H9 (cell line): Measurements from ENCODE around the gene PSMC1. TPM values are rescaled to one million over a fixed set of nuclear protein-coding genes. Genes with fewer than 3 reads are reported as not detected.

Experiments
- DNase-seq: peaks from one replicate; pipeline ENCODE4 v3.0.0-alpha.2; 2017
- H2AFZ ChIP-seq: one replicate; pipeline ENCODE4 v1.6.1; 2013; ENCODE audit warnings: mild to moderate bottlenecking, low read length, control low read depth, moderate library complexity
- H2AK5ac ChIP-seq: 2 replicates; pipeline ENCODE4 v1.6.1; 2013; ENCODE audit warnings: low read length, control low read depth, mixed read lengths; ENCODE audit not compliant: insufficient read length
- H2BK120ac ChIP-seq: one replicate; pipeline ENCODE4 v1.6.1; 2013; ENCODE audit warnings: low read depth, mild to moderate bottlenecking, low read length, control low read depth, inconsistent platforms; ENCODE audit not compliant: poor library complexity, severe bottlenecking
- H2BK12ac ChIP-seq: 2 replicates; pipeline ENCODE4 v1.6.1; 2013; ENCODE audit warnings: low read length, control low read depth, mixed read lengths, low read depth; ENCODE audit not compliant: insufficient read length
- H2BK15ac ChIP-seq: 2 replicates; pipeline ENCODE4 v1.6.1; 2013; ENCODE audit warnings: low read depth, low read length, control low read depth
- H2BK20ac ChIP-seq: one replicate; pipeline ENCODE4 v1.6.1; 2013; ENCODE audit warnings: low read depth, mild to moderate bottlenecking, low read length, control low read depth, inconsistent platforms; ENCODE audit not compliant: poor library complexity, severe bottlenecking
- H2BK5ac ChIP-seq: 2 replicates; pipeline ENCODE4 v1.6.1; 2013; ENCODE audit warnings: low read length, control low read depth, mixed read lengths; ENCODE audit not compliant: insufficient read length
- H3K14ac ChIP-seq: 2 replicates; pipeline ENCODE4 v1.6.1; 2013; ENCODE audit warnings: low read length, control low read depth; ENCODE audit not compliant: insufficient read depth
- H3K18ac ChIP-seq: 2 replicates; pipeline ENCODE4 v1.6.1; 2013; ENCODE audit warnings: low read depth, mild to moderate bottlenecking, mixed read lengths, low read length, control low read depth; ENCODE audit not compliant: insufficient read length
- H3K23ac ChIP-seq: 2 replicates; pipeline ENCODE4 v1.6.1; 2013; ENCODE audit warnings: low read length, control low read depth, mixed read lengths, low read depth; ENCODE audit not compliant: insufficient read length
- H3K23me2 ChIP-seq: 2 replicates; pipeline ENCODE4 v1.6.1; 2013; ENCODE audit warnings: low read depth, mild to moderate bottlenecking, mixed read lengths, low read length, control low read depth; ENCODE audit not compliant: insufficient read length, poor library complexity, severe bottlenecking
- H3K27ac ChIP-seq: 2 replicates; pipeline ENCODE4 v1.5.1; 2013; ENCODE audit warnings: low read length, control low read depth, mixed read lengths, low read depth; ENCODE audit not compliant: insufficient read length
- H3K27me3 ChIP-seq: 2 replicates; pipeline ENCODE4 v1.6.1; 2013; ENCODE audit warnings: low read length, control low read depth, inconsistent platforms; ENCODE audit not compliant: insufficient read depth
- H3K4ac ChIP-seq: 2 replicates; pipeline ENCODE4 v1.6.1; 2013; ENCODE audit warnings: low read depth, mild to moderate bottlenecking, control low read depth, inconsistent platforms, low read length, moderate library complexity
- H3K4me1 ChIP-seq: 2 replicates; pipeline ENCODE4 v1.6.1; 2013; ENCODE audit warnings: low read length, control low read depth, inconsistent platforms; ENCODE audit not compliant: insufficient read depth
- H3K4me2 ChIP-seq: 2 replicates; pipeline ENCODE4 v1.6.1; 2013; ENCODE audit warnings: low read length, control low read depth, mixed read lengths; ENCODE audit not compliant: insufficient read length, insufficient read depth
- H3K56ac ChIP-seq: 2 replicates; pipeline ENCODE4 v1.6.1; 2013; ENCODE audit warnings: low read depth, mild to moderate bottlenecking, mixed read lengths, low read length, control low read depth; ENCODE audit not compliant: insufficient read length
- H3K79me1 ChIP-seq: 2 replicates; pipeline ENCODE4 v1.6.1; 2013; ENCODE audit warnings: low read depth, mild to moderate bottlenecking, moderate library complexity, low read length, control low read depth, inconsistent platforms; ENCODE audit not compliant: insufficient read depth, poor library complexity, severe bottlenecking
- H3K79me2 ChIP-seq: 2 replicates; pipeline ENCODE4 v1.6.1; 2013; ENCODE audit warnings: low read length, control low read depth, inconsistent platforms; ENCODE audit not compliant: insufficient read depth
- H3K9ac ChIP-seq: 2 replicates; pipeline ENCODE4 v1.6.1; 2013; ENCODE audit warnings: low read length, control low read depth, mixed read lengths; ENCODE audit not compliant: insufficient read length; ENCODE audit errors: extremely low read depth
- H3K9me3 ChIP-seq: one replicate; pipeline ENCODE4 v1.6.1; 2013; ENCODE audit warnings: low read depth, low read length, inconsistent platforms; ENCODE audit not compliant: control insufficient read depth
- H3T11ph ChIP-seq: one replicate; pipeline ENCODE4 v1.6.1; 2013; ENCODE audit warnings: mild to moderate bottlenecking, low read length, control low read depth, inconsistent platforms
- H4K20me1 ChIP-seq: one replicate; pipeline ENCODE4 v1.6.1; 2013; ENCODE audit not compliant: control insufficient read depth, insufficient read length, insufficient read depth
- H4K5ac ChIP-seq: 2 replicates; pipeline ENCODE4 v1.6.1; 2013; ENCODE audit warnings: low read depth, mild to moderate bottlenecking, mixed read lengths, low read length, control low read depth; ENCODE audit not compliant: insufficient read length
- H4K8ac ChIP-seq: replicated peaks from 2 replicates; pipeline ENCODE4 v1.6.1; 2013; ENCODE audit warnings: low read length, control low read depth, mixed read lengths, low read depth; ENCODE audit not compliant: insufficient read length
- H4K91ac ChIP-seq: 2 replicates; pipeline ENCODE4 v1.6.1; 2013; ENCODE audit warnings: low read depth, mild to moderate bottlenecking, moderate library complexity, mixed read lengths, low read length, control low read depth; ENCODE audit not compliant: insufficient read length
- H3K27ac Mint-ChIP-seq, 3 experiments: 2 replicates in 2 of 3; 3 replicates in 1 of 3; pipeline ENCODE4 v1.8.0; 2020 to 2021; ENCODE audit warnings: mixed read lengths in 3 of 3, mild to moderate bottlenecking in 1 of 3, moderate library complexity in 1 of 3
- H3K27me3 Mint-ChIP-seq: 2 replicates; pipeline ENCODE4 v1.8.0; 2021; ENCODE audit warnings: low read depth, mild to moderate bottlenecking, moderate library complexity, mixed read lengths
- H3K36me3 Mint-ChIP-seq, 3 experiments: 2 replicates in 2 of 3; 3 replicates in 1 of 3; pipeline ENCODE4 v1.8.0; 2020 to 2021; ENCODE audit warnings: low read depth in 3 of 3, mixed read lengths in 3 of 3; ENCODE audit not compliant: insufficient read depth in 1 of 3
- H3K4me1 Mint-ChIP-seq, 2 experiments: 2 replicates each; pipeline ENCODE4 v1.8.0; 2020; ENCODE audit warnings: mixed read lengths in 2 of 2
- H3K4me3 Mint-ChIP-seq, 2 experiments: 2 replicates in 1 of 2; 3 replicates in 1 of 2; pipeline ENCODE4 v1.8.0; 2020 to 2021; ENCODE audit warnings: mild to moderate bottlenecking in 2 of 2, mixed read lengths in 2 of 2, moderate library complexity in 1 of 2
- H3K9me3 Mint-ChIP-seq, 2 experiments: 2 replicates in 1 of 2; 3 replicates in 1 of 2; pipeline ENCODE4 v1.8.0; 2020; ENCODE audit warnings: mild to moderate bottlenecking in 2 of 2, mixed read lengths in 2 of 2, moderate library complexity in 1 of 2
- CTCF ChIP-seq: fragments of 200-600 bp; sonication (generic); conservative IDR thresholded peaks from 3 replicates; pipeline ENCODE4 v1.8.0; 2021; ENCODE audit warnings: antibody characterized with exemption, mild to moderate bottlenecking
- WGBS: extraction: QIAGEN DNeasy Blood & Tissue Kit; methylation state at CpG from one replicate; pipeline ENCODE4 v1.1.7; 2013; ENCODE audit warnings: missing lambda C conversion rate, low lambda C conversion rate, mixed read lengths; ENCODE audit not compliant: insufficient read length; ENCODE audit errors: extremely low coverage; 5-methylcytosine and 5-hydroxymethylcytosine counted together
- total RNA-seq: library from RNA; stranded (reverse); gene quantifications from 2 replicates; pipeline ENCODE4 v1.2.1, GENCODE V29; 2021

The PSMC1 gene
- total RNA-seq, 1 experiment from 2014 or later, result 113 TPM

DNA sequence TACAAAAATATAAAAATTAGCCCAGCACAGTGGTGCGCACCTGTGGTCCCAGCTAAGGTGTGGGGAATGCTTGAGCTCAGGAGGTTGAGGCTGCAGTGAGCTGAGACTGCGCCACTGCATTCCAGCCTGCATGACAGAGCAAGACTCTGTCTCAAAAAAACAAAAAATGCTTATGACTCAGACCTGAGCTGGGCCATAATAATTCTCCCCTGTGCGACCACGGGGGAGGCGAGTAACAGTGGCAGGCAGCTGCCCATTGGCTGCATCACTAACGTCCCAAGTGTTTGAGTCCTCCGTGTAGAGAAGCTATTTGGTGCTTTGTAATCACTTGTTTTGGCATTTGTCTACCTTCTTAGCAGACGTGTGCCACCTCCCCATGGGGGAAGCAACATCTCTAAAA is 24.9 kb downstream of the PSMC1 start:
- no peak overlapping the region for H2AFZ ChIP-seq

More for the DNA sequence above, 24.9 kb downstream of the PSMC1 start:
- no CpG with 5 or more reads among the region's 8 CpGs for WGBS
- Histone ChIP-seq H2AK5ac (no peak overlapping the region), H2BK20ac (no peak overlapping the region), H3K23ac (no peak overlapping the region), H2BK15ac (no peak overlapping the region), H3K23me2 (no peaks in the 10 kb centered on the region), H4K20me1 (no peaks in the 10 kb centered on the region), H3K4ac (no peak overlapping the region), H2BK12ac (no peak overlapping the region), H3K4me1 (no peaks in the 10 kb centered on the region), H4K8ac (no peak overlapping the region), H3K18ac (no peak overlapping the region), H3K9me3 (no peaks in the 10 kb centered on the region), H3K79me1 (no peaks in the 10 kb centered on the region), H2BK120ac (no peak overlapping the region), H3K27ac (no peak overlapping the region), H3K4me2 (no peak overlapping the region), H3K79me2 (no peaks in the 10 kb centered on the region), H3K56ac (no peak overlapping the region), H4K5ac (no peak overlapping the region), H2BK5ac (no peak overlapping the region), H3K9ac (no peak overlapping the region), H3K14ac (no peak overlapping the region), H4K91ac (no peak overlapping the region), H3T11ph (no peak overlapping the region), H3K27me3 (no peaks in the 10 kb centered on the region)
- no peak overlapping the region for H3K4me3 Mint-ChIP-seq
- H3K9me3 Mint-ChIP-seq, result no peaks in the 10 kb centered on the region
- no peak for TF ChIP-seq CTCF
- DNase-seq, result no peak
- H3K27ac Mint-ChIP-seq, result no peak overlapping the region; a peak in 1 of 7 replicates
- no peaks in the 10 kb centered on the region for H3K4me1 Mint-ChIP-seq
- peaks cover 0 to 39% (median 19%) of the 10 kb centered on the region in 3 experiments; a peak in 6 of 7 replicates for H3K36me3 Mint-ChIP-seq
- H3K27me3 Mint-ChIP-seq, result no peaks in the 10 kb centered on the region
